HepG2 (cell line): Measurements from ENCODE around the gene GSTM4. TPM values are rescaled to one million over a fixed set of nuclear protein-coding genes. Genes with fewer than 3 reads are reported as not detected.

Experiments used
- ATAC-seq: fragments of 200-7000 bp; cut with Tn5 transposase; 3 replicates; pipeline ENCODE4 v1.9.1; 2020; ENCODE audit warnings: mild to moderate bottlenecking, moderate library complexity
- BruUV-seq: library from RNA; stranded (reverse); fragments of 400-500 nt; replicated peaks from 2 replicates; lab custom pipeline; 2021; lab: Mats Ljungman, UMichigan
- CTCF ChIA-PET: fragments of 300-600 bp; formaldehyde crosslinking; extraction: SDS; loops from one replicate; lab custom pipeline; 2021; ENCODE audit warnings: low total read pairs, inconsistent platforms, low intra/inter-chr PET ratio; lab: Yijun Ruan, JAX
- POLR2A ChIA-PET: fragments of 350-600 bp; sonication (Branson Sonifier 250); formaldehyde crosslinking; loops from one replicate; lab custom pipeline; 2020; ENCODE audit warnings: antibody characterized with exemption, inconsistent platforms; lab: Yijun Ruan, JAX
- DNase-seq: peaks from one replicate; pipeline ENCODE4 v3.0.0-alpha.2; 2015; ENCODE audit warnings: low spot score
- FAIRE-seq: peaks from 3 replicates; lab custom pipeline; 2011; peaks lifted over from hg19 to GRCh38; lab: Jason Lieb, UNC
- H2AFZ ChIP-seq: one replicate; pipeline ENCODE4 v1.6.1; 2011; ENCODE audit warnings: low read length, inconsistent platforms
- H3K27ac ChIP-seq: fragments of 300-600 bp; 3 replicates; pipeline ENCODE4 v1.8.0; 2011; ENCODE audit warnings: mixed run types, mild to moderate bottlenecking, mixed read lengths, low read length, inconsistent platforms; ENCODE audit not compliant: insufficient read depth; ENCODE audit errors: extremely low read length
- H3K27me3 ChIP-seq, 2 experiments: fragments of 200-600 bp in 1 of 2; 2 replicates in 1 of 2; 3 replicates in 1 of 2; pipeline versions ENCODE4 v1.6.0 to v1.8.0; 2011; ENCODE audit warnings: low read length in 2 of 2, mild to moderate bottlenecking in 2 of 2, moderate library complexity in 2 of 2, inconsistent platforms in 1 of 2; ENCODE audit not compliant: insufficient read depth in 2 of 2, control insufficient read depth in 1 of 2
- H3K36me3 ChIP-seq, 2 experiments: fragments of 200-600 bp in 1 of 2; replicated peaks in 1 of 2; 2 replicates in 1 of 2; 3 replicates in 1 of 2; pipeline versions ENCODE4 v1.5.1 to v1.8.0; 2011; ENCODE audit warnings: low read length in 2 of 2, inconsistent platforms in 1 of 2; ENCODE audit not compliant: insufficient read depth in 2 of 2, control insufficient read depth in 1 of 2
- H3K4me1 ChIP-seq: 2 replicates; pipeline ENCODE4 v1.5.1; 2012; ENCODE audit warnings: low read length, inconsistent platforms; ENCODE audit not compliant: insufficient read depth
- H3K4me2 ChIP-seq: 2 replicates; pipeline ENCODE4 v1.6.0; 2011; ENCODE audit warnings: low read depth, low read length, inconsistent platforms
- H3K4me3 ChIP-seq, 3 experiments: fragments of 200-600 bp in 1 of 3; sonication (generic), shearing (Covaris generic) in 1 of 3; replicated peaks in 1 of 3; 2 replicates each; pipeline ENCODE4 v1.5.1; 2011 to 2016; ENCODE audit warnings: low read length in 3 of 3, inconsistent platforms in 2 of 3, low read depth in 2 of 3, mild to moderate bottlenecking in 2 of 3, control low read depth in 1 of 3, mixed read lengths in 1 of 3; ENCODE audit not compliant: insufficient read depth in 1 of 3
- H3K79me2 ChIP-seq: one replicate; pipeline ENCODE4 v1.6.1; 2011; ENCODE audit warnings: low read length, inconsistent platforms; ENCODE audit not compliant: insufficient read depth
- H3K9ac ChIP-seq: 2 replicates; pipeline ENCODE4 v1.6.0; 2011; ENCODE audit warnings: mild to moderate bottlenecking, low read depth, low read length, inconsistent platforms; ENCODE audit not compliant: insufficient read depth
- H3K9me3 ChIP-seq: 2 replicates; pipeline ENCODE4 v1.5.1; 2012; ENCODE audit warnings: mild to moderate bottlenecking, low read length
- H4K20me1 ChIP-seq: 2 replicates; pipeline ENCODE4 v1.6.0; 2011; ENCODE audit warnings: inconsistent platforms, mild to moderate bottlenecking, low read length, moderate library complexity; ENCODE audit not compliant: insufficient read depth
- HDAC2 ChIP-seq: sonication (generic); formaldehyde crosslinking; IDR thresholded peaks from 2 replicates; pipeline ENCODE4 v1.4.0; 2020; ENCODE audit warnings: missing genetic modification reagents
- KLF12 ChIP-seq: sonication (generic); formaldehyde crosslinking; IDR thresholded peaks from 2 replicates; pipeline ENCODE4 v1.4.0; 2020; ENCODE audit warnings: missing genetic modification reagents, borderline replicate concordance
- RFXANK ChIP-seq: IDR thresholded peaks from 2 replicates; pipeline ENCODE4 v1.6.1; 2016
- SAFB2 ChIP-seq: sonication (generic); formaldehyde crosslinking; IDR thresholded peaks from 2 replicates; pipeline ENCODE4 v1.5.1; 2020; ENCODE audit warnings: missing genetic modification reagents, low read depth, mild to moderate bottlenecking, borderline replicate concordance
- SNRNP70 ChIP-seq: fragments of 200-400 bp; formaldehyde crosslinking; IDR thresholded peaks from 2 replicates; pipeline ENCODE4 v1.6.1; 2017; ENCODE audit warnings: mild to moderate bottlenecking, low read depth, low read length, moderate library complexity
- TARDBP ChIP-seq: sonication (generic); formaldehyde crosslinking; IDR thresholded peaks from 2 replicates; pipeline ENCODE4 v1.8.0; 2022; ENCODE audit warnings: mild to moderate bottlenecking, missing genetic modification reagents
- ZNF138 ChIP-seq: sonication (generic); formaldehyde crosslinking; IDR thresholded peaks from 2 replicates; pipeline ENCODE4 v1.5.0; 2020; ENCODE audit warnings: mild to moderate bottlenecking, low read depth, missing genetic modification reagents
- ZNF205 ChIP-seq: IDR thresholded peaks from 2 replicates; pipeline ENCODE4 v1.6.1; 2018; ENCODE audit warnings: missing biosample characterization, missing genetic modification reagents
- ZNF569 ChIP-seq: sonication (generic); formaldehyde crosslinking; IDR thresholded peaks from 2 replicates; pipeline ENCODE4 v1.5.0; 2020; ENCODE audit warnings: mild to moderate bottlenecking, missing genetic modification reagents, moderate library complexity, borderline replicate concordance
- ZNF839 ChIP-seq: sonication (generic); formaldehyde crosslinking; IDR thresholded peaks from 2 replicates; pipeline ENCODE4 v1.4.0; 2020; ENCODE audit warnings: missing genetic modification reagents, mild to moderate bottlenecking, borderline replicate concordance
- ZNF883 ChIP-seq: sonication (generic); formaldehyde crosslinking; IDR thresholded peaks from 2 replicates; pipeline ENCODE4 v1.5.1; 2020; ENCODE audit warnings: mild to moderate bottlenecking, missing genetic modification reagents; ENCODE audit errors: not compliant biosample characterization
- WGBS: methylation state at CpG from one replicate; pipeline ENCODE4 v1.1.6; 2017; ENCODE audit warnings: low lambda C conversion rate; 5-methylcytosine and 5-hydroxymethylcytosine counted together
- in situ Hi-C: cut with HindIII; loops from 2 replicates; pipeline ENCODE4 v1.10.0; 2017; ENCODE audit warnings: low pct_unique_long_range_greater_than_20kb; ENCODE audit not compliant: extremely low pct_ligation_motif_present
- intact Hi-C: fragments of 100-400 bp; cut with micrococcal nuclease; formaldehyde crosslinking; loops from one replicate; pipeline ENCODE4 v1.10.0; 2022; ENCODE audit not compliant: unreplicated experiment
- polyA plus RNA-seq, 8 experiments: library from polyadenylated mRNA; depleted of rRNA in 3 of 8; stranded (reverse) in 7 of 8; unstranded in 1 of 8; fragments of >200 nt; fragmentation: Illumina TruSeq in 4 of 8; extraction: Trizol in 4 of 8; gene quantifications; 2 replicates each; pipeline versions ENCODE4 v1.2.1 to v1.2.3, GENCODE V29; 2011 to 2016; ENCODE audit warnings: low read depth in 4 of 8, missing spikeins in 1 of 8, mixed read lengths in 1 of 8; ENCODE audit not compliant: insufficient read depth in 1 of 8
- total RNA-seq, 5 experiments: library from RNA; depleted of rRNA; stranded (reverse); fragments of >200 nt; fragmentation: Illumina TruSeq; extraction: Trizol; gene quantifications; 2 replicates each; pipeline ENCODE4 v1.2.3, GENCODE V29; 2016; ENCODE audit warnings: low read depth in 1 of 5
- TF ChIP-seq, protein P1 (sequence below): IDR thresholded peaks from 2 replicates; pipeline ENCODE4 v1.6.1; 2012; ENCODE audit warnings: inconsistent platforms
- TF ChIP-seq, protein P2 (sequence below): fragments of 450-650 bp; IDR thresholded peaks from 2 replicates; pipeline ENCODE4 v1.6.1; 2017; ENCODE audit warnings: mild to moderate bottlenecking

The GSTM4 gene
- total and polyA plus RNA-seq, 2 of the 13 experiments (the other 11 are each of a cell fraction or from before 2014, with no cell fraction given) = 25.3 to 40.8 TPM

DNA sequence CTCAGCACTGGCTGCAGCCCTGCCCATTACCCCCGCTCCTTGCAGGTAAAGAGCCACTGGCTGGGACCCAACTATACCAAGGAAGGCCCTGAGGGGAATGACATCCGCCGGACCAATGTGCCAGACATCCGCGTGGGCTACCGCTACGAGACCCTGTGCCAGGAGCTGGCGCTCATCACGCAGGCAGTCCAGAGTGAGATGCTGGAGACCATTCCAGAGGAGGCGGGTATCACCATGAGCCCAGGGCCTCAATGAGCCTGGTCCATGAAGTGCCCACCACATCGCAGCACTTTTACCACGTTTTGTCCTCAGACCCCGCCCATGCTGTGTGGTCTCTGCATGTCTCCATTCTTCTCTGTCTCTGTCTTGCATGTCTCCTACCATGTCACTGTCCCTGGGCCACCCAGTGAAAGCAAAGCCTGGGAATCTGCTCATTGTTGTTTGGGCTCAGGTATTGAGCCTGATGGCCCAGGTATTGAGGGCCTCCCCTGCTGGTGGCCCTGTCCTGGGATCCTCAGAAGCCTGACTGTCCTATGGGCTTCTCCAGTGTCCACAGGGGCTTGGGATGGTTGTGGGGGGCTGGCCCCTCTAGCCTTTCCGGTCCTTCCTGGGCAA lies 24.9 kb upstream of the GSTM4 start:
- WGBS = 100% methylated on average over 4 of the region's 14 CpGs
- Histone ChIP-seq H3K4me3 (no peak overlapping the region), H3K36me3 (peaks cover 42 to 55% of the 10 kb centered on the region in 2 experiments), H2AFZ (no peak overlapping the region), H3K27me3 (no peaks in the 10 kb centered on the region), H3K4me2 (no peak overlapping the region), H3K27ac (no peak overlapping the region), H3K4me1 (peaks cover 15% of the 10 kb centered on the region), H3K9me3 (no peaks in the 10 kb centered on the region), H3K9ac (no peak overlapping the region), H3K79me2 (no peaks in the 10 kb centered on the region), H4K20me1 (0 out of 2 replicates have a peak, but pooled peaks cover under 1% of the 10 kb centered on the region)
- DNase-seq = no peak
- BruUV-seq = no TSS peak
- ChIA-PET CTCF (interaction anchor here (2.9 kb wide), 1 partner anchor 85 kb away, joined by 23 read pairs; no protein-coding TSS in a partner anchor), POLR2A (interaction anchor here (0.6 to 2.7 kb wide), 5 partner anchors 11 to 87 kb away, joined by 4 to 11 read pairs (median 5); partner anchors contain the start of genes AMPD2, GNAI3 and GNAT2)
- ATAC-seq = no peak
- in situ Hi-C loops = no loop called here
- no peak for FAIRE-seq
- TF ChIP-seq ZNF569 (CRISPR knock-in tag) = no peak
- intact Hi-C loops = no loop called here

DNA sequence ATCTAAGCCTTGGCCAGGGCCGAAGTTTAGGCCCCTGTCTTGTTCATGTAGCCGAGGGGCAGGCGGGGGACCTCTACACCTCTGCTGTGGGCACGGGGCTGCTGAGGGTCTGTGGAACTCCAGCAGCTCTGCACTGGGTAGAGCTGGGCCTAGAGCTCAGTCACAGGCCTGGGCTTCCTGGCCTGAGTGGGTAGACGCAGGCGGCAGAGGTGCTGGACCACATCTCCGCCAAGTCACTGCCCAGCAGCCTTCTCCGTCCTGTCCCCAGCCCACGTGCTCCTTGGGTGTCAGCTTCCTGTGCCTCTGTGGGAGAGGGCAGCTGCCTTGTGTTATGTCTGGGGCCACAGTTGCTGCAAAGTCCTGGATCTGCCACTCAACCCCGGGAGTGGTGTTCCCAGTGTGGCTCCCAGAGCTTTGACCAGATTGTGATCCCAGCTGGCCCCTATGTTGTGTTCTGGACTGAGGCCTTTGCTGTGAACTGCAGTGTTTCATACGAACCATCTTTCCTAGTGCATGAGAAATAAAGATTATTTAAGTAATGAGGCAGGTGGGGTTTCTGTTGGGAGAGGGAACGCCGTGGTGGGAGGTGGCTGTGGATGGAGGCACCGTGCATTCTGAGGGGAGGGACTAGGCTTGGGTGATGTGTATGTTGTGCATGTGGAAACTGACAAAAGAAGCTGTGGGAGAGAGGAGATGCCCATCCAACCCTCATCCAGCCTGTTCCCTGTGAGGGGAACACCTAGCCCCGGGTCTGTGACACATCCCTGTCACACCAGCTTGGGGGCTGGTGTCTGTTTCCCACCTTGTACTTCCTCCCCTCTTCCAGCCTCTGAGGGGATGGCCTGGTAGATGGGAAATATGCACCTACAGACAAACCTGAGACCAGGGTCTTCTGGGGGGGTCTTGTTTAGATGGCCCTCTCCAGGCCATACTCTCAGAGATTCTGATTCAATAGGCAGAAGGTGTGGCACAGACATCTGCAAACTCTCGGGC lies 24.1 kb upstream of the GSTM4 start:
- Histone ChIP-seq H3K4me2 (no peak overlapping the region), H3K79me2 (no peaks in the 10 kb centered on the region), H4K20me1 (no peaks in the 10 kb centered on the region), H2AFZ (no peak overlapping the region), H3K4me1 (peaks cover 23% of the 10 kb centered on the region), H3K9me3 (no peaks in the 10 kb centered on the region), H3K4me3 (no peak overlapping the region), H3K27ac (no peak overlapping the region), H3K36me3 (peaks cover 36 to 47% of the 10 kb centered on the region in 2 experiments), H3K9ac (no peak overlapping the region), H3K27me3 (no peaks in the 10 kb centered on the region)
- POLR2A ChIA-PET = interaction anchor here (1.3 to 2.7 kb wide), 2 partner anchors 12 to 86 kb away, joined by 5 to 11 read pairs; partner anchors contain the start of genes AMPD2 and GNAT2
- FAIRE-seq = no peak
- WGBS = 92% methylated on average over 11 of the region's 16 CpGs
- no TSS peak for BruUV-seq
- CTCF ChIA-PET = no interaction called here
- no peak for DNase-seq
- intact Hi-C loops (no loop called here), in situ Hi-C loops (no loop called here)
- no peak for ATAC-seq
- no peak for TF ChIP-seq RFXANK
- TF ChIP-seq KLF12 (CRISPR knock-in tag) = no peak
- TF ChIP-seq, protein P1, sequence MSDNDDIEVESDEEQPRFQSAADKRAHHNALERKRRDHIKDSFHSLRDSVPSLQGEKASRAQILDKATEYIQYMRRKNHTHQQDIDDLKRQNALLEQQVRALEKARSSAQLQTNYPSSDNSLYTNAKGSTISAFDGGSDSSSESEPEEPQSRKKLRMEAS = no peak
- no peak for TF ChIP-seq ZNF138 (CRISPR knock-in tag)
- TF ChIP-seq, protein P2, sequence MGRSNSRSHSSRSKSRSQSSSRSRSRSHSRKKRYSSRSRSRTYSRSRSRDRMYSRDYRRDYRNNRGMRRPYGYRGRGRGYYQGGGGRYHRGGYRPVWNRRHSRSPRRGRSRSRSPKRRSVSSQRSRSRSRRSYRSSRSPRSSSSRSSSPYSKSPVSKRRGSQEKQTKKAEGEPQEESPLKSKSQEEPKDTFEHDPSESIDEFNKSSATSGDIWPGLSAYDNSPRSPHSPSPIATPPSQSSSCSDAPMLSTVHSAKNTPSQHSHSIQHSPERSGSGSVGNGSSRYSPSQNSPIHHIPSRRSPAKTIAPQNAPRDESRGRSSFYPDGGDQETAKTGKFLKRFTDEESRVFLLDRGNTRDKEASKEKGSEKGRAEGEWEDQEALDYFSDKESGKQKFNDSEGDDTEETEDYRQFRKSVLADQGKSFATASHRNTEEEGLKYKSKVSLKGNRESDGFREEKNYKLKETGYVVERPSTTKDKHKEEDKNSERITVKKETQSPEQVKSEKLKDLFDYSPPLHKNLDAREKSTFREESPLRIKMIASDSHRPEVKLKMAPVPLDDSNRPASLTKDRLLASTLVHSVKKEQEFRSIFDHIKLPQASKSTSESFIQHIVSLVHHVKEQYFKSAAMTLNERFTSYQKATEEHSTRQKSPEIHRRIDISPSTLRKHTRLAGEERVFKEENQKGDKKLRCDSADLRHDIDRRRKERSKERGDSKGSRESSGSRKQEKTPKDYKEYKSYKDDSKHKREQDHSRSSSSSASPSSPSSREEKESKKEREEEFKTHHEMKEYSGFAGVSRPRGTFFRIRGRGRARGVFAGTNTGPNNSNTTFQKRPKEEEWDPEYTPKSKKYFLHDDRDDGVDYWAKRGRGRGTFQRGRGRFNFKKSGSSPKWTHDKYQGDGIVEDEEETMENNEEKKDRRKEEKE = no peak
- TF ChIP-seq ZNF883 (CRISPR knock-in tag) = no peak
- TF ChIP-seq TARDBP (CRISPR knock-in tag) = no peak
- TF ChIP-seq ZNF205 = no peak
- no peak for TF ChIP-seq SNRNP70
- TF ChIP-seq ZNF839 (CRISPR knock-in tag) = no peak
- no peak for TF ChIP-seq HDAC2 (CRISPR knock-in tag)
- TF ChIP-seq SAFB2 (CRISPR knock-in tag) = no peak
